GM18505 (cell line): ENCODE data around the gene LAYN.

Experiments used
- ATAC-seq: cut with Tn5 transposase; IDR thresholded peaks from one replicate; pipeline ENCODE4 v1.9.1; 2021; ENCODE audit not compliant: unreplicated experiment
- POLR2A ChIP-seq: IDR thresholded peaks from 4 replicates; pipeline ENCODE4 v1.6.1; 2011; ENCODE audit warnings: borderline replicate concordance; ENCODE audit not compliant: insufficient read depth, insufficient read length; ENCODE audit errors: extremely low read depth

The LAYN gene

GRCh38 chr11:111523343-111523742 lies 17.2 kb upstream of the LAYN start:
- no peak for ATAC-seq
- no peak for TF ChIP-seq POLR2A

DNA sequence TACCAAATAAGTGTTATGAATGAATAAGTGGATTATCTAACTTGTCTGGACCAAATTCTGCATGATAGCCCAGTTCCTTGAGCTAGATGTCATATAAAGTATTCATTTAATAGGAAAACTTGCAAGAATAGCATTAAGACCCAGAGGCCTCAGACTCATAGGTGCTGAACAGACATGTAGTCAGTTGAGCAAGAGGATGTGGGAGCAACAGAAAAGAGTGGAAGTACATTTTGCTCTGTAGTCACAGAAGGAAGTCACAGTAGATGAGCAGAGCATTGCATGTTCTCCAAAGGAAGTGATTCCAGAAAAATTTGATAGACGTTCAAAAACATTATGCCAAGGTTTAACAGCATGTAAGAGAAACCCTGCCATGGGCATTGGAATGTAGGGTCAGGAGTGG lies 16.5 kb upstream of the LAYN start:
- no peak for TF ChIP-seq POLR2A
- ATAC-seq: no peak

- no peak for TF ChIP-seq POLR2A
Measured at GRCh38 chr11:111525456-111525855, 15.1 kb upstream of the LAYN start.

GRCh38 chr11:111526501-111526900 lies 14.0 kb upstream of the LAYN start:
- no peak for ATAC-seq
- TF ChIP-seq POLR2A: no peak

More at GRCh38 chr11:111525456-111525855, 15.1 kb upstream of the LAYN start:
- ATAC-seq: no peak

DNA sequence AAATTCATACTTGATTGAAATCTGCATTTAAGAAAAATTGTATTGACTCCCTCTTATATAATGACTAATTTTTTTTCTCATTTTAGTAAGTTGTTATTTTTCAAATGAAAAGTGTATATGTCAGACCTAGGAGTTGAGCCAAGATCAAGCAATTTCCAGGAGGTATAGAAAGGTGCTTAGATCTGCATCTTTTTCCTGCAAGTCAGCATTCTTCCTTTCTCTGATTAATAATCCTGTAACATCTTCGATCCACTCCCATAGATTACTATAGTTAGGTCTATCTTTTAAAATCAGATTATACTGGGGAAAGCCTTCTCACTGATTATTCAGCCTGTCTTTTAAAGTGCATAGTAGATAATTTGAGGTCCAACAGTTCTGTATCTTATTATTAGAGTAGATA lies 13.2 kb upstream of the LAYN start:
- TF ChIP-seq POLR2A: no peak
- ATAC-seq: no peak

DNA sequence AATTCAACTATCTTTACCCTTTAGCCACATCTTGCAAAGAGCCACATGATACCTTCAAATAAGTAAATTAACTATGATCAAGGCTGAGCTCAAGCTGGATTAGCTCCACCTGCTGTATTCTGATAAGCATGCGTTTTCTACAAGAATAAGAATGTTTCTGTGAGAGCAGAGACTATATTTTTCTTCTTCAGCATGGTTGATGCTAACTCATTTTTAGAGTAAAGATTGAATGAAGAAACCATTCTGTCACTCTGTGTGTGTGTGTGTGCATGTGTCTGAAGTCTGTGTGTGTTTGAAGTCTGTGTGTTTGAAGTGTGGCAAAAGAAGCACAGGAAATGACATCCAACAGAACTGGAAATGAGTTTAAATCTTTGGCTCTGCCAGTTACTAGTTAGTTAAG lies 12.0 kb upstream of the LAYN start:
- no peak for TF ChIP-seq POLR2A
- ATAC-seq: no peak

DNA sequence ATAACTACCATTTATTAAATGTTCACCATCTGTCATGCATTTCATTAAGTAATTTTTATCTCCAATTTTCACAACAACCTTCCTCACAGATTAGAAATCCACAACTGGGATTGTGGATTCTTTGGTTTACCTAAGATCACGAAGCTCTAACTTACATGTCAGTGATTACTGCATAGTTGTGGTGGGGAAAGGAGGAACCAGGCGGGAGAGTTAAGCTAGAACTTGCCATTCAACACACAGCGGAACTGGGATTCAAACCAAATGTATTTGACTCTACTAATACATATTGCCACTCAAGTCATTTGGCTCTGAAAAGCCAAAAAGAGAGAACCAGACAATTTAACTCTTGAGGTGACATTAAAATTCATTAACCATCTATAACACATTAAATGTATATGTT lies 10.4 kb upstream of the LAYN start:
- no peak for ATAC-seq
- TF ChIP-seq POLR2A: no peak

- no peak for TF ChIP-seq POLR2A
- no peak for ATAC-seq
Measured at GRCh38 chr11:111531136-111531535, 9.4 kb upstream of the LAYN start.

GRCh38 chr11:111531687-111532364 lies 8.7 kb upstream of the LAYN start:
- ATAC-seq: no peak
- TF ChIP-seq POLR2A: no peak

GRCh38 chr11:111532365-111532709 lies 8.2 kb upstream of the LAYN start:
- no peak for ATAC-seq
- no peak for TF ChIP-seq POLR2A

DNA sequence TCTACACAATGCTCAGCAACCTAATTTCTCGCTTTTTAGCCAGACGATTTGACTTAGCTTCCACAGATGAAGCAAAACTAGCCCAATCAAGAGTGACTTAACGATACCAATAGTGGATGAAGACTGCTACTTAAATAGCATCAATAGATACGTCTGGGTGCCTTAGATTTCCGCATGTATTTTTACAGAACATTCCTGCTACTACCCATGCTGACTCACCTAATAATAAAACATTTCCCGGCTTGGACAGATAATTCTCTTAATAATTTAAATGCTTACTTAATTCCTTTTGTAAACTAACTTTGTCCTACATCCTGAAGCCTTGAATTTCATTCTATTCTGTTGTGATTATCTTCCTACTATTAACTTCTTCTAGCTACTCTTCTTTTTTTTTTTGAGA lies 5.2 kb upstream of the LAYN start:
- no peak for TF ChIP-seq POLR2A
- no peak for ATAC-seq

GRCh38 chr11:111537336-111537860 lies 3.1 kb upstream of the LAYN start:
- no peak for TF ChIP-seq POLR2A
- no peak for ATAC-seq

GRCh38 chr11:111538407-111539114 lies 2.0 kb upstream of the LAYN start:
- TF ChIP-seq POLR2A: no peak

DNA sequence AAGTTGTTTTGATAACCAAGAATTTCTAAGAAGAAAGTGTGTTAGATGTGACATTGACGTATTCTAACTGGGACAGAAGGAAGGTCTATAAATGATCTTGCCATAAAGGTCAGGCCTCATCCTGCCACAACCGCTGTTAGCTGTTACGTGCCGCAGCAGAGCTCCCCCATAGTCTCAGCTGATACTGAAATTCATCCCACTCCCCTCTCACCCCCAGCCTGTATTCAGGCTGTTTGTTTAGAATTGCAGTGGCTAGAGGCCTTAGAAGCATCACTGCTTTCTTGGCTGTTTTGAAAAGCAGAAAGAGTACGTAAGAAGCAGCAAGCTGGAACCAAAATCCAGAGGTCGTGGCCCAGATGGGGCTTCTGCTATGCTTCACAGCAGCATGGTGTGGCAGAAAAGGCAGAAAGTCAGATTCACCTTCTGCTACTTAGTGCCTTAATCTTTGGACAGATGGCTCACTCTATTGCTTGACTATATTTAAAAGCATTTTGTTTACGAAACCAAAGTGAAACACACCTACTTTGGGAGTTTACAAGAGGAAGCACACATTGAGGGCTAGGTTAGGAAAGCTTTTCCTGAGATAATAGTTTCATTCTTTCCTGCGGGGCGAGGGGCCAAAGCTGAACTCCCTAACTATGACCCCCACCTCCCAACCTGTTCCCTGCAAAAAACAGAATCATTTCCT lies 950 bp upstream of the LAYN start:
- no peak for TF ChIP-seq POLR2A
- ATAC-seq: no peak

More at GRCh38 chr11:111538407-111539114, 2.0 kb upstream of the LAYN start:
- ATAC-seq: no peak
